Measurements from ENCODE around the gene ADAMTSL4. TPM values are rescaled to one million over a fixed set of nuclear protein-coding genes. Genes with fewer than 3 reads are reported as not detected.

Gene ADAMTSL4
- total and polyA plus RNA-seq, 2 donors (not counting 1 experiment from before 2014, with no cell fraction given), result 7.3 to 13.0 TPM

- no peaks in the 10 kb centered on the region for H3K36me3 ChIP-seq (ENCODE audit: control insufficient read depth, insufficient read depth, low read length)
- no peak overlapping the region for H3K4me2 ChIP-seq (ENCODE audit: extremely low read depth, insufficient read depth, low read length)
- no peaks in the 10 kb centered on the region for H3K79me2 ChIP-seq (ENCODE audit: control insufficient read depth, insufficient read depth, low read length)
- no peak overlapping the region for H3K4me3 ChIP-seq (replicated peaks in 1 of 4; ENCODE audit: control extremely low read depth in 1 of 4, insufficient read depth in 1 of 4, low read depth in 3 of 4, low read length in 4 of 4)
- H3K4me1 ChIP-seq (ENCODE audit: control insufficient read depth, extremely low read depth, insufficient read depth, low read length), result peaks cover 6% of the 10 kb centered on the region
- H3K27me3 ChIP-seq (ENCODE audit: control insufficient read depth, insufficient read depth, low read length), result no peaks in the 10 kb centered on the region
- H4K20me1 ChIP-seq (ENCODE audit: control insufficient read depth, extremely low read depth, insufficient read depth, low read length), result no peaks in the 10 kb centered on the region
- no peak overlapping the region for H2AFZ ChIP-seq (ENCODE audit: low read length)
- TF ChIP-seq EZH2 (IDR thresholded peaks at IDR 0.05; ENCODE audit: low read length, missing control alignments), result no peak
- TF ChIP-seq, protein P1, sequence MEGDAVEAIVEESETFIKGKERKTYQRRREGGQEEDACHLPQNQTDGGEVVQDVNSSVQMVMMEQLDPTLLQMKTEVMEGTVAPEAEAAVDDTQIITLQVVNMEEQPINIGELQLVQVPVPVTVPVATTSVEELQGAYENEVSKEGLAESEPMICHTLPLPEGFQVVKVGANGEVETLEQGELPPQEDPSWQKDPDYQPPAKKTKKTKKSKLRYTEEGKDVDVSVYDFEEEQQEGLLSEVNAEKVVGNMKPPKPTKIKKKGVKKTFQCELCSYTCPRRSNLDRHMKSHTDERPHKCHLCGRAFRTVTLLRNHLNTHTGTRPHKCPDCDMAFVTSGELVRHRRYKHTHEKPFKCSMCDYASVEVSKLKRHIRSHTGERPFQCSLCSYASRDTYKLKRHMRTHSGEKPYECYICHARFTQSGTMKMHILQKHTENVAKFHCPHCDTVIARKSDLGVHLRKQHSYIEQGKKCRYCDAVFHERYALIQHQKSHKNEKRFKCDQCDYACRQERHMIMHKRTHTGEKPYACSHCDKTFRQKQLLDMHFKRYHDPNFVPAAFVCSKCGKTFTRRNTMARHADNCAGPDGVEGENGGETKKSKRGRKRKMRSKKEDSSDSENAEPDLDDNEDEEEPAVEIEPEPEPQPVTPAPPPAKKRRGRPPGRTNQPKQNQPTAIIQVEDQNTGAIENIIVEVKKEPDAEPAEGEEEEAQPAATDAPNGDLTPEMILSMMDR (conservative IDR thresholded peaks at IDR 0.05 in 1 of 2, IDR thresholded peaks at IDR 0.05 in 1 of 2; ENCODE audit: low read depth in 1 of 2, low read length in 2 of 2), result no peak
- H3K27ac ChIP-seq (ENCODE audit: insufficient read depth, low read length), result no peak overlapping the region
- no peaks in the 10 kb centered on the region for H3K9me3 ChIP-seq (ENCODE audit: control insufficient read depth, insufficient read depth, low read depth, low read length)
- DNase-seq (ENCODE audit: low read depth in 2 of 2), result no peak
- H3K9ac ChIP-seq (ENCODE audit: insufficient read depth, low read length), result no peak overlapping the region
Measured at GRCh38 chr1:150530491-150531159, 18.6 kb upstream of the ADAMTSL4 start.

DNA sequence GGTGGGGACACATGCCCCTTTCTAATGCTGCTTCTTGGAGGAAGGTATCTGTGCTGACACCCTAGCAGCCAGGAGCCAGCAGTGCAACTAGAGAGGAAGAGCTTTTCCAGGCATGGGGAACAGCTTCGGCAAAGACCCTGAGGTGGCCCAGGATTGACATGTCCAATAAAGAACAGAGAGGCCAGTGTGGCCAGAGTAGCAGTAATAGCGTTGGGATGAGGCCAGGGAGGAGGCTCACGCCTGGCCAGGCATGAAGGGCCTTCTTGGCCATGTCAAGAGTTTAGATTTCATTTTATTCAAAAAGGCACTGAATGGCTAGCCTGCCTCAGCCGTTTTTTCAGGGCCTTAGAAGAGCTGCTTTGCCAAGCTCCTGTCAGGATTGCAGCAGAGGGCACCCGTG lies 16.3 kb upstream of the ADAMTSL4 start:
- Histone ChIP-seq H3K9ac (ENCODE audit: insufficient read depth, low read length) (no peak overlapping the region), H3K4me1 (ENCODE audit: control insufficient read depth, extremely low read depth, insufficient read depth, low read length) (peaks cover 12% of the 10 kb centered on the region)

DNA sequence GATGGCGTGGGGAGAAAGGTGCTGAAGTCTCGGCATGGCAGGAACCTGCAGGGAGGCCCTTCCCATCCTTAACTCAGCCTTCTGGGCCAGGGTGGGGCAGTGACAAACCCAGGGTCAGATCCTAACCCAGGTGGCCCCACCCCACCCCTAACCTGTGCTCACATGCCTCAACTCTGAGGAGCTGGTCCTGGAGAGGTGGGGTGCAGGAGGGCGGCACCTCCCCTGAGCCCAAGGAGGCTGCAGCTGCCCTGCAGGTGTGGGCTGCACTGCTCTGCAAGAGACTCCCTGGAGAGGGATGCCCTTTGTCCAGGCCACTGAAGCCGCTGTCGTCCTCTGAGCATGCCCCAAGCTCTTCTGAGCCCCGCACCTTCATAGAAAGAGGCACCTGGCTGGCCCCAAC lies 15.2 kb upstream of the ADAMTSL4 start:
- Histone ChIP-seq H3K9me3 (ENCODE audit: control insufficient read depth, insufficient read depth, low read depth, low read length) (no peaks in the 10 kb centered on the region), H3K36me3 (ENCODE audit: control insufficient read depth, insufficient read depth, low read length) (no peaks in the 10 kb centered on the region), H3K4me1 (ENCODE audit: control insufficient read depth, extremely low read depth, insufficient read depth, low read length) (peaks cover 12% of the 10 kb centered on the region), H3K9ac (ENCODE audit: insufficient read depth, low read length) (no peak overlapping the region), H3K4me3 (replicated peaks in 1 of 4; ENCODE audit: control extremely low read depth in 1 of 4, insufficient read depth in 1 of 4, low read depth in 3 of 4, low read length in 4 of 4) (no peak overlapping the region), H4K20me1 (ENCODE audit: control insufficient read depth, extremely low read depth, insufficient read depth, low read length) (no peaks in the 10 kb centered on the region), H3K79me2 (ENCODE audit: control insufficient read depth, insufficient read depth, low read length) (no peaks in the 10 kb centered on the region), H3K27ac (ENCODE audit: insufficient read depth, low read length) (no peak overlapping the region), H3K27me3 (ENCODE audit: control insufficient read depth, insufficient read depth, low read length) (no peaks in the 10 kb centered on the region), H3K4me2 (ENCODE audit: extremely low read depth, insufficient read depth, low read length) (no peak overlapping the region), H2AFZ (ENCODE audit: low read length) (no peak overlapping the region)
- DNase-seq (ENCODE audit: low read depth in 2 of 2), result no peak
- TF ChIP-seq, protein P1 (conservative IDR thresholded peaks at IDR 0.05 in 1 of 2, IDR thresholded peaks at IDR 0.05 in 1 of 2; ENCODE audit: low read depth in 1 of 2, low read length in 2 of 2), result no peak
- TF ChIP-seq EZH2 (IDR thresholded peaks at IDR 0.05; ENCODE audit: low read length, missing control alignments), result no peak

More for the DNA sequence above, 16.3 kb upstream of the ADAMTSL4 start:
- H3K4me3 ChIP-seq (replicated peaks in 1 of 4; ENCODE audit: control extremely low read depth in 1 of 4, insufficient read depth in 1 of 4, low read depth in 3 of 4, low read length in 4 of 4), result no peak overlapping the region
- no peaks in the 10 kb centered on the region for H4K20me1 ChIP-seq (ENCODE audit: control insufficient read depth, extremely low read depth, insufficient read depth, low read length)
- no peaks in the 10 kb centered on the region for H3K9me3 ChIP-seq (ENCODE audit: control insufficient read depth, insufficient read depth, low read depth, low read length)
- DNase-seq (ENCODE audit: low read depth in 2 of 2), result peak in 1 of 2 donors; percentile 43
- TF ChIP-seq, protein P1 (conservative IDR thresholded peaks at IDR 0.05 in 1 of 2, IDR thresholded peaks at IDR 0.05 in 1 of 2; ENCODE audit: low read depth in 1 of 2, low read length in 2 of 2), result no peak
- no peak for TF ChIP-seq EZH2 (IDR thresholded peaks at IDR 0.05; ENCODE audit: low read length, missing control alignments)
- no peak overlapping the region for H3K4me2 ChIP-seq (ENCODE audit: extremely low read depth, insufficient read depth, low read length)
- no peak overlapping the region for H3K27ac ChIP-seq (ENCODE audit: insufficient read depth, low read length)
- no peaks in the 10 kb centered on the region for H3K36me3 ChIP-seq (ENCODE audit: control insufficient read depth, insufficient read depth, low read length)
- H3K79me2 ChIP-seq (ENCODE audit: control insufficient read depth, insufficient read depth, low read length), result no peaks in the 10 kb centered on the region
- no peaks in the 10 kb centered on the region for H3K27me3 ChIP-seq (ENCODE audit: control insufficient read depth, insufficient read depth, low read length)
- H2AFZ ChIP-seq (ENCODE audit: low read length), result no peak overlapping the region

Measured in fibroblast of lung (primary cell).